Measurements from ENCODE around the gene CAPZB.

CAPZB gene

DNA sequence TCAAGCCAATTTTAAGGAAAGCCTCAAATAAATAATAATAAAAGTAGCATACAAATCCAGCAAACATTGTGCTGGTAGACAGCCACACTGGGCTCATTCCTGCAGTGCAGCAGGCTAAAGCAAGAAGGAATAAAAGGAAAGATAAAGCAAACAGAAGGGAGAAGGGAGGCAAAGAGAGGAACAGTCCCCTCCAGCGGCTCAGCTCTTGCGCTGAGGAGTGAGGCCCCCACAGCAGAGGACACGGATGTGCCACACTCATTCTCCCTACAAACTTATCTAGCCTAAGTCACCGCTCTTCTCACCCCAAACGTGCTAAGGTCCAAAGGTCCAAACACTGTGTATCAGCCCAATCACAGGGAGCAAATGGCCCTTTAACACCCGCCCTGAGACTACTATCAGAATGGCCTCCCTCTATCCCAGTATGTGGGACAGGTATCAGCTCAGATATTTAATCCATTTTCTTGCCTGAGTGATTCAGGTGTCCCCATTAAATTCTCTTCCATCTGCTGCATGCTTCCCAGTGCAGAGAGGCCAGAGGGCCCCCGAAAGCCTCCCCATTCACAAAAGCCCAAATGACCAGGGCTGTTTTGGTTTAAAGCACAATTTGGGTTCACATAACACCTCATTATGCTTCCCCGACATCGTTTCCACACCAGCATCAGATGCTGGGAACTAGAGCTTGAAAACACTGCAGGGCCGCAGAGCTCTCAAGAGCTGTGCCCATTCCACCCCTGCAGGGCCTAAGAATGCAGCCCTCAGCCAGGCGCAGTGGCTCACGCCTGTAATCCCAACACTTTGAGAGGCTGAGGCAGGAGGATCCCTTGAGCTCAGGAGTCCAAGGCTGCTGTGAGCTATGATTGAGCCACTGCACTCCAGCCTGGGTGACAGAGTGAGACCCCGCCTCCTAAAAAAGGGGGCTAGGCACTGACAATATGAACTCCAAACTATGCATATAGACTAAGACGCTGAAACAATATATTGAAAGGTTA, 17.8 kb downstream of the CAPZB start:
- DNase-seq = no peak

- DNase-seq = no peak
These were observed 19.2 kb downstream of the CAPZB start for GRCh38 chr1:19466112-19466561.

DNA sequence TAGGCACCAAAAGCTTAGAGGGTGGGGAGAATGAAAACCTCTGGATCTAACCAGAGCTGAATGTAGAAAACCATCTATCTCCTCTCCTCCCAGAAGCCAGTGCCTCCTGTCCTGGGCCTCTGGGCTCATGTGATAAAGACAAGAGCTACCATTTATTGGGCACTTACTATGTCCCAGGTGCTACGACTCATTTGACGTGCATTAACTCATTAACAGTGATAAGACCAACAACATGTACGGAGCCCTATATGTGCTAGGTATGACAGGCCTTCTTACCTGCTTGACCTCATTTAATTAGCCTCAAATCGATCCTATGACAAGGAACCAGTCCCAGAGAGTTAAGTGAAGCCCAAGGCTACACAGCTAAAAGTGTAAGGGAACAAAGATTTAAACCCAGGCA, 19.7 kb downstream of the CAPZB start:
- DNase-seq = no peak

DNA sequence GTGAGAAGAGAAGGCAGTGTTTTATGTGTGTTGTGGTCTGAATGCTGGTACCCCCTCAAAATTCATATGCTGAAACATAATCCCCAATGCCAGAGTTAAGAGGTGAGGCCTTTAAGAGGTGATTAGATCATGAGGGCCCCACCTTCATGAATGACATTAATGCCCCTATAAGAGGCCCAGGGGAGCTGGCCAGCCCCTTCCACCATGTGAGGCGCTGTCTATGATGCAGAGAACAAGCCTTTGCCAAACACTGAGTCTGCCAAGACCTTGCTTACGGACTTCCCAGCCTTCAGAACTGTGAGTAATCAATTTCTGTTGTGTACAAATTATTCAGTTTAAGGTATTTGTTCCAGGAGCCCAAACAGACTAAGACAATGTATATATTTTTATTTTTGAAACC, 20.2 kb downstream of the CAPZB start:
- no peak for DNase-seq

- DNase-seq = no peak
These were observed 20.6 kb downstream of the CAPZB start for GRCh38 chr1:19464696-19465095.

DNA sequence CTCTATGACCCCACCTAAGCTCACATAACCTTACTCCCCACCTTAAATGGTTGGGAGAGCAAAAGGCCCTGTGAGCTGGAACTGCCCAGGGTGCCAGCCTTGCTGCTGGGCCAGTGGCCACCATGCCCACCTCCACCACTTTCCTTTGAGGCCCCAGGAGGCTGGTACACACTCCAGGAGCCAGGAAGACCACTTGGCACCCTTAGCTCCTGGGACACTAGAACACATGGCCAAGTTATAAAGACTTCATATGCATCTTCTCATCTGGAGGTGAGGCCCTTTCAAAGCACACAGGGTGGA, 21.9 kb downstream of the CAPZB start:
- DNase-seq = no peak

- no peak for DNase-seq
These were observed 22.4 kb downstream of the CAPZB start for GRCh38 chr1:19462781-19463503.

GRCh38 chr1:19461220-19461554, 24.2 kb downstream of the CAPZB start:
- DNase-seq = no peak

GRCh38 chr1:19460535-19461219, 24.7 kb downstream of the CAPZB start:
- DNase-seq = no peak

DNA sequence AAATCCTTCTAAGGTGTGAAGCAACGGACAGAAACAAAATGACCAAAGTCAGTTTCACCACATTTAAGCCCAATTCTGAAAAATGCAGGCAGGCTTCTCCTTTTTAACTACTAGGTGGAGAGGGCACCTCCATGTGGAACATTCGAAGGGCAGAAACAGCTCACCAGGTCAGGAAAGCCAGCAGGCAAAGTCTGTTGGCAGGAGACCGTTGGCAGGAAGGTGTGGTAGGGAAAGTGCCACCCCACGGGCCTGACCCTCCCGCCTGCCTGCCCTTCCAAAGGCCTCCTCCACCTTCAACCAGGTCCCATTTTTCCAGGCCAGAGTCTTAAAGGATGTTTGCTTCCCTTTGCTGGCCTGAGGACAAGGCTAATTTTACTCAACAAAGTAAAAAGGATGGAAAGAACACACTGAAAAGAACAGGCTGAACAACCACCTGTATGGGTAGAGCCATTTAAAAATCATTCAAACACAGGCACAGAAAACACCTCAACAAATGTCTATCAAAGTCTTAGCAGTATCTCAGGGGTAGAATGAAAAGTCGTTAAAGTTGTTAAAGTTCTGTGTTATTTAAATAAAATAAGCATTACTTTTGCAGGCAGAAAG, 26.4 kb downstream of the CAPZB start:
- no peak for DNase-seq

- no peak for DNase-seq
These were observed 27.7 kb downstream of the CAPZB start for GRCh38 chr1:19457607-19458006.

DNA sequence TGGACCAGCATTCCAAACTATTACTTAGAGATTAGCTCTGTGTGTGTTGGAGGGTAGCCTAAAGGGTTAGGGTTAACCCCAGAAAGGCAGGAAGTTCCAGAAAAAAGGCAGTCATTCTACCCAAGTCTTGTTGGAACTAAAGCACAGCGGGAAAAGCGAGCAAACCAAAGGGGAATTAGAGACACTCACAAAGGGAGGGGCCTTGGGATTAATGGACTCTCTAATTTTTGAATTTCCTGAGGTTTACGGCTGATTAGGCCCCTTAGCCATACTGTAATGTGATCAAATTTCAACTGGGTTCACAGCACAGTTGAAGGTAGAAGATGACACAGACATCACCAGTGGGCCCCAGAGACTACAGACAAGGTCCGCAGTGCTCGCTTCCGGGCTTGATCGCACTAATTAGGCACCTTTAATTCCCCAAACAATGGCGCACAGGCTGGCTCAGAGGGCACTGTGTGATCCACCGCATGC, 28.3 kb downstream of the CAPZB start:
- DNase-seq = no peak

DNA sequence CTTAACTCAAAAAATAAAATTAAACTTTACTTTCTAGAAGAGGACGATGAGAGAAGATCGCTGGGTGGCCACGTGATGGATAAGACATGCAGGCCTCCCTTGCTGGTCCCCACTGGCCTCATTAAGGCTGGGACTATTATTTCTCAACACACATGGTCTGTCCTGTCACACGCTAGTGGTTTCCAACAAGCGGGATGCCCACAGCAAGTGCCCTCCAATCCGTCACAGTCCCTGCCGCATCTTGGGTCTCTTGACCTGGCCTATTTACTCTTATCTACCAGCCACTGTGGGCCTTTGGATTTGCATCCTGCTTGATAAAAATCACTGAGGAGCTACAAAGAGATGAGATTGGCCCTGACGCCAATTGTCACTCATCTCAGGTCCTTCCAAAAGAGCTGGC, 30.0 kb downstream of the CAPZB start:
- no peak for DNase-seq

GRCh38 chr1:19454265-19455146, 30.8 kb downstream of the CAPZB start:
- DNase-seq = no peak

DNA sequence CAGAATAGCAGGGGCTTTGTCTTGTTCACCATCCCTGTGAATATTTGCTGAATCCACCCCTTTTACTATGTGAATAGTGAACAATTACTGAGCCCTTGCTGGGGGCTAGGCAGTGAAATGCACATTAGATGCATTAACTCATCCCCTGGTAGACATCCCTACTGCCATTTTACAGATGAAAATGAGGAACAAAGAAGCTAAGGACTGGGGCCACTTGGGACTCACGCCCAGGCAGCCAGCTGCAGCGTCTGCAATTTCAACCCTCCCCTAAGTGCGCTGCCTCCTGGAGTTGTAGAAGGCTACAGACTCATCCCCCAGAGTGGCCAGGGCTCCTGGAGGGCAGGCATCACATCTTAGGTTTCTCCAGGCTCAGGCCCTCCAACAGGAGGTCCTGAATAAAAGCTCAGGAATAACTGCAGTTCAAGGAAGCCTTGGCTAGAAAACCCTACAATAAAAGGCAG, 31.6 kb downstream of the CAPZB start:
- peak; percentile 48 for DNase-seq

- DNase-seq = no peak
These were observed 33.1 kb downstream of the CAPZB start for GRCh38 chr1:19452221-19452663.

DNA sequence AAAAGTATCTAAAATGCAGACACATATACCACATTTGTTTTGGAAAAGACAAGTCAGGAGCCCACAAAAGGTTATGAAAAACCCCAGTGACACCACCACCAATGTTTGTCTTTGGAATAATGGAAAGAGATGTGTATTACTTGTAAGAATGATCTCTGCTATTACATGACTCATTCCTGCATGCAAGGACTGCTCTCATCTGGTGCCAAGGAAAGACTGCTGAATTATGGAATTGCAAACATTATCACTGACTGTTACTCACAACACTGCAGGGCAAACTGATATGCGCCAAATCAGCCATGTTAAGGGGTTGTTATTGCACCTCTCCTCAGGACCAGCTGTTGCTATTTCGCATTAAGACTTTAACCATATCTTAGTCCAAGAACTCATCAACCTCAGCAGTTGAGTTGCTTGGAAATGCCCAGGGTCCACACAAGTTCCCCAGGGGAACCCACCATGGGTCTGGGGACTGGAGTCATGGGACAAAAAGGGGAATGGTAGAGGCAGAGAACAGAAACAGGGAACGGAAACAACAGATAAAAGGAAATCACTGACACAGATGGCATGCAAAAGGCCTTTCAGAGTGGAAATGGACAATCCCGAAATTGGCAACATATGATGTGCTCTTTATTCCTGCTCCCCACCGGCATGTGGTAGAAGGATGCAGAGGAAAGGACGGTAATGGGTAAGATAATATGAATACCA, 34.4 kb downstream of the CAPZB start:
- no peak for DNase-seq

DNA sequence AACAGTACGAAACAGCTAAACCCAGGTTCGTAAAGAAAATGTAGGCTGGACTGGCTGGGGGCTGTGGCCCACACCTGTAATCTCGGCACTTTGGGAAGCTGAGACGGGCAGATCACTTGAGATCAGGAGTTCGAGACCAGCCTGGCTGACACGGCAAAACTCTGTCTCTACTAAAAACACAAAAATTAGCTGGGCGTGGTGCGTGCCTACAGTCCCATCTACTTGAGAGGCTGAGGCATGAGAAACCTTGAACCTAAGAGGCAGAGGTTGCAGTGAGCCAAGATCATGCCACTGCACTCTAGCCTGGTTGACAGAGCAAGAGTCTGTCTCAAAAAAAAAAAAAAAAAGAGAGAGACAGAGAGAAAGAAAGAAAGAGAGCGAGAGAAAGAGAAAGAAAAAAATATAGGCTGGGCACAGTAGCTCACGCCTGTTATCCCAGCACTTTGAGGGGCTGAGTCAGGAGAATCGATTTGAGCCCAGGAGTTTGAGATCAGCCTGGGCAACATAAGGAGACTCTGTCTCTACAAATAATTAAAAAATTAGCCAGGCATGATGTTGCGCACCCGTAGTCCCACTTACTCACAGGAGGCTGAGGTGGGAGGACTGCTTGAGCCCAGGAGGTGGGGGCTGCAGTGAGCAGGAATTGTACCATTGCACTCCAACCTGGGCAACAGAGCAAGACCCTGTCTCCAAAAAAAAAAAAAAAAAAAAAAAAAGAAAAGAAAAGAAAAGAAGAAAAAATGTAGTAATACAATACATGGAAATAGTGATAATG, 35.7 kb downstream of the CAPZB start:
- DNase-seq = no peak

GRCh38 chr1:19448491-19449439, 36.6 kb downstream of the CAPZB start:
- peak; percentile 85 for DNase-seq
